Transverse colon (tissue), 4 donors: Measurements from ENCODE around the gene C16orf95. TPM values are rescaled to one million over a fixed set of nuclear protein-coding genes. Genes with fewer than 3 reads are reported as not detected.

Experiments
- DNase-seq: peaks from one replicate; pipeline ENCODE4 v3.0.0-alpha.2; 2019
- H3K27ac ChIP-seq, 4 donors: fragments of 200-600 bp; sonication (generic); 2 replicates each; pipeline ENCODE4 v1.5.1; 2016 to 2018; ENCODE audit warnings: inconsistent platforms in 4 of 4
- H3K27me3 ChIP-seq: fragments of 200-600 bp; sonication (generic); 2 replicates; pipeline ENCODE4 v1.5.1; 2017; ENCODE audit warnings: inconsistent platforms
- H3K36me3 ChIP-seq, 4 donors: fragments of 200-600 bp; sonication (generic); 2 replicates each; pipeline ENCODE4 v1.5.1; 2017 to 2019; ENCODE audit warnings: inconsistent platforms in 4 of 4
- H3K4me1 ChIP-seq, 4 donors: fragments of 200-600 bp; sonication (generic); 2 replicates each; pipeline ENCODE4 v1.5.1; 2017 to 2020; ENCODE audit warnings: inconsistent platforms in 4 of 4
- H3K4me3 ChIP-seq, 4 donors: fragments of 200-600 bp; sonication (generic); 1 replicate in 1 of 4; 2 replicates in 3 of 4; pipeline versions ENCODE4 v1.5.1 to v1.6.1; 2017 to 2019; ENCODE audit warnings: inconsistent platforms in 4 of 4
- H3K9me3 ChIP-seq, 2 donors: fragments of 200-600 bp; sonication (generic); 2 replicates each; pipeline ENCODE4 v1.5.1; 2017 to 2019; ENCODE audit warnings: inconsistent platforms in 2 of 2
- CTCF ChIP-seq, 5 experiments: fragments of 200-600 bp in 3 of 5; fragments of 450-650 bp in 2 of 5; sonication (generic) in 3 of 5; IDR thresholded peaks; 1 replicate in 2 of 5; 2 replicates in 3 of 5; pipeline ENCODE4 v1.5.1; 2016 to 2017; ENCODE audit warnings: antibody characterized with exemption in 5 of 5, inconsistent platforms in 3 of 5, mild to moderate bottlenecking in 2 of 5, moderate library complexity in 1 of 5
- EP300 ChIP-seq: sonication (generic); formaldehyde crosslinking; IDR thresholded peaks from one replicate; pipeline ENCODE4 v1.6.1; 2017; ENCODE audit warnings: antibody characterized with exemption, low read depth
- POLR2A ChIP-seq: fragments of 450-650 bp; IDR thresholded peaks from one replicate; pipeline ENCODE4 v1.6.1; 2016; ENCODE audit warnings: antibody characterized with exemption, mild to moderate bottlenecking, moderate library complexity
- POLR2AphosphoS5 ChIP-seq, 3 donors: sonication (generic); formaldehyde crosslinking; IDR thresholded peaks; one replicate each; pipeline ENCODE4 v1.6.1; 2016; ENCODE audit warnings: antibody characterized with exemption in 3 of 3
- WGBS, 2 donors: methylation state at CpG; one replicate each; pipeline ENCODE4 v1.1.5; 2018; ENCODE audit warnings: low coverage in 1 of 2; 5-methylcytosine and 5-hydroxymethylcytosine counted together
- in situ Hi-C, 4 donors: fragments of 200-750 bp; cut with MboI; loops; one replicate each; pipeline versions ENCODE4 v1.15.0 to v1.15.1; 2017; ENCODE audit warnings: low sequenced_read_pairs in 3 of 4, low pct_ligation_motif_present in 1 of 4, low pct_unique_long_range_greater_than_20kb in 1 of 4
- intact Hi-C: fragments of 100-400 bp; cut with DNase I; formaldehyde crosslinking; loops from one replicate; pipeline ENCODE4 v1.15.1; 2023; ENCODE audit warnings: low total_unique reads
- total RNA-seq, 4 donors: library from RNA; depleted of rRNA; stranded (reverse); fragments of >200 nt; gene quantifications; one replicate each; pipeline ENCODE4 v1.1.0, GENCODE V29; 2016

Gene C16orf95
- total RNA-seq, 4 donors from 2014 or later: 1.1 to 2.3 TPM; not detected in 2

- in situ Hi-C loops: no loop called here
- Histone ChIP-seq H3K27me3 (no peaks in the 10 kb centered on the region), H3K4me1 (peaks cover 6 to 17% (median 10%) of the 10 kb centered on the region in 4 donors), H3K9me3 (no peaks in the 10 kb centered on the region), H3K4me3 (no peak overlapping the region), H3K36me3 (peaks cover 0 to 4% (median 0%) of the 10 kb centered on the region in 4 donors), H3K27ac (no peak overlapping the region)
- intact Hi-C loops: no loop called here
- TF ChIP-seq POLR2AphosphoS5 (IDR thresholded peaks at IDR 0.05): no peak
- TF ChIP-seq EP300: no peak
- TF ChIP-seq POLR2A: no peak
- TF ChIP-seq CTCF (IDR thresholded peaks at IDR 0.05): no peak
- 73 to 92% methylated on average over 3 to 8 of the region's 8 CpGs for WGBS, 2 donors
- no peak for DNase-seq
These were observed 32.8 kb upstream of the C16orf95 start for GRCh38 chr16:87350031-87350430.

- no peak overlapping the region for H3K4me3 ChIP-seq
- H3K27me3 ChIP-seq: no peaks in the 10 kb centered on the region
- no peak for DNase-seq
- H3K27ac ChIP-seq: no peak overlapping the region
- in situ Hi-C loops (no loop called here), intact Hi-C loops (no loop called here)
- peaks cover 9 to 21% (median 15%) of the 10 kb centered on the region in 4 donors for H3K4me1 ChIP-seq
- TF ChIP-seq EP300: no peak
- TF ChIP-seq CTCF (IDR thresholded peaks at IDR 0.05): no peak
- TF ChIP-seq POLR2AphosphoS5 (IDR thresholded peaks at IDR 0.05): no peak
- TF ChIP-seq POLR2A: no peak
- 98% methylated on average over 12 of the region's 13 CpGs; no CpG with 5 or more reads in 1 of the 2 donors for WGBS, 2 donors
- no peaks in the 10 kb centered on the region for H3K9me3 ChIP-seq
- H3K36me3 ChIP-seq: peaks cover 0 to 4% (median 0%) of the 10 kb centered on the region in 4 donors
These were observed 31.5 kb upstream of the C16orf95 start for GRCh38 chr16:87348616-87349157.

GRCh38 chr16:87347932-87348615 lies 30.9 kb upstream of the C16orf95 start:
- intact Hi-C loops: no loop called here
- Histone ChIP-seq H3K36me3 (peaks cover 0 to 5% (median 4%) of the 10 kb centered on the region in 4 donors), H3K9me3 (no peaks in the 10 kb centered on the region), H3K27me3 (no peaks in the 10 kb centered on the region), H3K4me1 (peaks cover 9 to 21% (median 15%) of the 10 kb centered on the region in 4 donors), H3K27ac (no peak overlapping the region), H3K4me3 (no peak overlapping the region)
- WGBS, 2 donors: 98% methylated on average over 13 of the region's 13 CpGs; no CpG with 5 or more reads in 1 of the 2 donors
- no peak for TF ChIP-seq CTCF (IDR thresholded peaks at IDR 0.05)
- in situ Hi-C loops: no loop called here
- DNase-seq: no peak

- no peak overlapping the region for H3K4me3 ChIP-seq
- no peak for TF ChIP-seq EP300
- TF ChIP-seq CTCF (IDR thresholded peaks at IDR 0.05): no peak
- no peak for TF ChIP-seq POLR2A
- TF ChIP-seq POLR2AphosphoS5 (IDR thresholded peaks at IDR 0.05): no peak
- no peaks in the 10 kb centered on the region for H3K9me3 ChIP-seq
- no peak overlapping the region for H3K27ac ChIP-seq
- no peaks in the 10 kb centered on the region for H3K27me3 ChIP-seq
- peaks cover 9 to 21% (median 15%) of the 10 kb centered on the region in 4 donors for H3K4me1 ChIP-seq
- in situ Hi-C loops: no loop called here
- WGBS, 2 donors: 92% methylated on average over 8 to 21 of the region's 21 CpGs
- H3K36me3 ChIP-seq: peaks cover 0 to 15% (median 9%) of the 10 kb centered on the region in 4 donors
- intact Hi-C loops: no loop called here
- no peak for DNase-seq
These were observed 29.4 kb upstream of the C16orf95 start for GRCh38 chr16:87346517-87347060.
